IMR-90 (cell line): Measurements from ENCODE around the gene RAPGEF3. TPM values are rescaled to one million over a fixed set of nuclear protein-coding genes. Genes with fewer than 3 reads are reported as not detected.

Experiments used
- RCOR1 ChIP-seq: IDR thresholded peaks from 2 replicates; pipeline ENCODE4 v1.6.1; 2012; ENCODE audit warnings: mild to moderate bottlenecking, low read length, improper control_type of control experiment; ENCODE audit not compliant: insufficient replicate concordance
- polyA plus RNA-seq, 3 experiments: library from polyadenylated mRNA; depleted of rRNA; stranded (reverse); fragments of >200 nt; gene quantifications; 2 replicates each; pipeline ENCODE4 v1.2.3, GENCODE V29; 2012; ENCODE audit warnings: low replicate concordance in 1 of 3
- total RNA-seq: library from RNA; depleted of rRNA; stranded (reverse); fragments of >200 nt; gene quantifications from 2 replicates; pipeline ENCODE4 v1.2.3, GENCODE V29; 2012
- TF ChIP-seq, protein P1 (sequence below): fragments of 150-350 bp; IDR thresholded peaks from 2 replicates; pipeline ENCODE4 v1.6.1; 2017; ENCODE audit warnings: mild to moderate bottlenecking, antibody characterized with exemption, low read length, low read depth

RAPGEF3 gene
- total and polyA plus RNA-seq, 2 of the 4 experiments (the other 2 are of a cell fraction): 1.3 to 2.0 TPM

GRCh38 chr12:47776471-47777143, 17.9 kb upstream of the RAPGEF3 start (continued):
- TF ChIP-seq, protein P1, sequence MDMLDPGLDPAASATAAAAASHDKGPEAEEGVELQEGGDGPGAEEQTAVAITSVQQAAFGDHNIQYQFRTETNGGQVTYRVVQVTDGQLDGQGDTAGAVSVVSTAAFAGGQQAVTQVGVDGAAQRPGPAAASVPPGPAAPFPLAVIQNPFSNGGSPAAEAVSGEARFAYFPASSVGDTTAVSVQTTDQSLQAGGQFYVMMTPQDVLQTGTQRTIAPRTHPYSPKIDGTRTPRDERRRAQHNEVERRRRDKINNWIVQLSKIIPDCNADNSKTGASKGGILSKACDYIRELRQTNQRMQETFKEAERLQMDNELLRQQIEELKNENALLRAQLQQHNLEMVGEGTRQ: no peak
- no peak for TF ChIP-seq RCOR1
